ENCODE measurements around the gene DUS4L.

- TF ChIP-seq POLR2A (IDR thresholded peaks at IDR 0.05) (no peak), CTCF (IDR thresholded peaks at IDR 0.05) (no peak)
Measured at GRCh38 chr7:107591421-107591820, 27.6 kb downstream of the DUS4L start.

Measured in thyroid gland (tissue), 4 donors.